Mucosa of descending colon (tissue), 3 donors: Measurements from ENCODE around the gene ID2. TPM values are rescaled to one million over a fixed set of nuclear protein-coding genes. Genes with fewer than 3 reads are reported as not detected.

Experiments
- ATAC-seq: fragments of 200-7000 bp; cut with Tn5 transposase; one replicate; pipeline ENCODE4 v1.9.1; 2020; ENCODE audit warnings: mild to moderate bottlenecking, moderate library complexity
- DNase-seq, 3 donors: peaks; one replicate each; pipeline ENCODE4 v3.0.0-alpha.2; 2020
- H3K36me3 ChIP-seq: fragments of 200-600 bp; one replicate; pipeline ENCODE4 v1.8.0; 2021; ENCODE audit warnings: low read depth, mild to moderate bottlenecking
- H3K4me1 ChIP-seq: fragments of 200-600 bp; one replicate; pipeline ENCODE4 v1.8.0; 2021; ENCODE audit warnings: low read depth, mild to moderate bottlenecking
- H3K4me3 ChIP-seq: fragments of 200-600 bp; one replicate; pipeline ENCODE4 v1.8.0; 2021; ENCODE audit warnings: mild to moderate bottlenecking
- H3K9me3 ChIP-seq: fragments of 200-600 bp; one replicate; pipeline ENCODE4 v1.8.0; 2021; ENCODE audit warnings: mild to moderate bottlenecking
- CTCF ChIP-seq: fragments of 200-600 bp; IDR thresholded peaks from one replicate; pipeline ENCODE4 v1.8.0; 2022; ENCODE audit warnings: antibody characterized with exemption, mild to moderate bottlenecking
- intact Hi-C, 2 donors: fragments of 100-400 bp; cut with DNase I in 1 of 2; cut with micrococcal nuclease in 1 of 2; formaldehyde crosslinking; loops; one replicate each; pipeline versions ENCODE4 v1.11.0 to v1.11.1; 2022; cut with DNase I, micrococcal nuclease
- total RNA-seq, 3 donors: library from RNA; stranded (reverse); fragmentation: NEBNext Ultra II Directional in 2 of 3; extraction: Animal tissue kit (Norgen Biotek cat#: 25700) in 2 of 3; gene quantifications; one replicate each; pipeline versions ENCODE4 v1.2.1 to v1.2.4, GENCODE V29; 2021 to 2023
- donor health status: DM: no; HTN: no; CAD: no; lungs with moderate emphysema.
- donor health status: DM: no; HTN: no; CAD: no.
- donor health status: DM: no; HTN: yes; CAD: no.

The ID2 gene
- total RNA-seq, 3 donors from 2014 or later: 97.4 to 190 (median 170) TPM

DNA sequence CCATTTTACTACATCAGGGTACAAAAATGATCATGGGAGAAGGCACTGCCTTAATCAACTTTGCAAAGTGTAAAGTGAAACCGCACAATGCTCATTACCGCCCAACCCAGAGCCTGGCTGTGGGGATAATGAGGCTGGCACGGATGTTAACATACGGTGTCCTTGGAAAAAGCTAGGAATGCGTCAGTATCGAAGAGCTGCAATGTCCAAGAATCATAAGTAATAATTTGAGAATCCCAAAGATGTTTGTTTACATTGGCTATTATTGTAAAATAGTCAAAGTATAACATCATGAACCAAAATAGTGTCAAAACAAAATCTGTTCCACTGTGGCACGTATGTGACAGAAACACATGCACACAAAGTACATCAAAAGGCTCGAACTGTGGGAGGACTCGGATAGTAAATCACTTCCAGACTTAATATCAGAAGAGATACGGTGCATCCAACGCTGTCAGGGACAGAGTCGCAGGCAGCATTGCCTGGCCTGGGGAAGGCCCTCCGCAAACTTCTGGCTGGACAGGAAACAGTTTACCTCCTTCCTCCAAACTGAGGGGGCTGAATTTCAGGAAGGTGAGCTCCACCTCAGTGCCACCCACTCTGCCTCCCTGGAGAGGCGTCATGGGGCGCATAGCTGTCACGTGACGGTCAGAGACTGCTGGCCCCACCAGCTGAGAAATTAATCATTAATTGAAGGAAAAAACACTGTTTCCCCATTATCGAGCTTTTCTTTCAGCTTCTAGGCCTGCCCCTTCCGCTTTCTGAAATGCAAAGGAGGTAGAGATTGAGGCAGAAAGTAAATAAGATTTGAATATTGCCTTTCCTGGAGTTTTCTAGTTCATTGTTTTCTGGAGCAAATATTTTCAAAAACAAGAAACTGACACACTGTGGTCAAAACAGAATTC lies 1.8 kb upstream of the ID2 start:
- H3K36me3 ChIP-seq: no peaks in the 10 kb centered on the region
- H3K4me3 ChIP-seq: no peak overlapping the region
- TF ChIP-seq CTCF: no peak
- H3K9me3 ChIP-seq: no peaks in the 10 kb centered on the region
- H3K4me1 ChIP-seq: peaks cover 13% of the 10 kb centered on the region
- ATAC-seq: peak; percentile 4
- DNase-seq: peak; percentile 80 to 82 (median 80)
- intact Hi-C loops: loop anchor here (5.0 to 10.0 kb wide), 3 partner anchors 53 to 1255 kb away; no protein-coding TSS in a partner anchor

DNA sequence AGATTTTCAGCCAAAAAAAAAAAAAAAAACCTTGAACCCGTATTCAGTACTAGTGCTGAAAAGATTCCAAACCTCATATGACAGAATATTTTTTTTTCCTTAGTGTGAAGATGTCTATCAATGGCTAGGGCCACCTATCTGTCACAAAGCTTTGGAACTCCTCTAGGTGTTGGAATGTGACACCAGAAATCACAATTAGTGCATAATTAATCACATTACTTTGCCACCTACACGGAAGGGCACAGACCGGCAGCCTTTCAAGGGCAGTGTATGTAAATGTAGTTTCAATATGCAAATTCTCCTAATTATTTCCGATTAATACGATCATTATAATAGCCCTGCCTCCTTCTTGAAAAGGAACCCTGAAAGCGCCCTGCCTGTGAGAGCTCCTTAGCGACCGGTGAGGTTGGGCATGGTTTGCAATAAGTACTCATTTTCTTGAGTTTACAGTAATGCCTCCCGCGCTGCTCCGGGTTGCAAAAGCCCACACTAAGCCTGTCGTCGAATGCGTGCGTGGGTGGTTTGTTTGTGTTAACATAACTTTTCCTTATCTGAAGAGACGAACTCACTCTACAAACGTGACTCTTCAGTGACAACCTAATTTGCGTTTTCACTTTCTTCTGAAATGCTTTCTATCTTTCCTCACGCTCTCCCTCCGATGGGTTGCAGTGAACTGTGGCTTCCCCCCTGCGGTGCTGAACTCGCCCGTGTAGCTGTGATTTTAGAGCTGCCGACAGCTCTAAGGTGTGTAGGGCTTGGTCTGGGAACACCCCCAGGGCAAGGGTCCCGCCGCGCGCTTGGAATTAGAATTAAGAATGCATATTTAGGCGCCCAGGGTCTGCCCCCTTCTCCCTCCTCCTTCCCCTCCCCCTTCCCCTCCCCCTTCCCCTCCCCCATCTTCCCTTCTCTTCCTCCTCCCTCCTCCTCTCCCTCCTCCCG lies 765 bp upstream of the ID2 start:
- ATAC-seq: no peak

GRCh38 chr2:8682719-8683667 lies 1.1 kb downstream of the ID2 start:
- intact Hi-C loops: loop anchor here (5.0 to 10.0 kb wide), 3 partner anchors 56 to 1258 kb away; no protein-coding TSS in a partner anchor
- TF ChIP-seq CTCF: no peak

More for the DNA sequence above, 765 bp upstream of the ID2 start:
- Histone ChIP-seq H3K4me1 (peaks cover 13% of the 10 kb centered on the region), H3K9me3 (no peaks in the 10 kb centered on the region), H3K4me3 (peak overlapping the region; percentile 10), H3K36me3 (no peaks in the 10 kb centered on the region)
- DNase-seq: peak; percentile 78 to 81 (median 81)
- intact Hi-C loops: loop anchor here (5.0 to 10.0 kb wide), 3 partner anchors 54 to 1256 kb away; no protein-coding TSS in a partner anchor
- TF ChIP-seq CTCF: no peak

DNA sequence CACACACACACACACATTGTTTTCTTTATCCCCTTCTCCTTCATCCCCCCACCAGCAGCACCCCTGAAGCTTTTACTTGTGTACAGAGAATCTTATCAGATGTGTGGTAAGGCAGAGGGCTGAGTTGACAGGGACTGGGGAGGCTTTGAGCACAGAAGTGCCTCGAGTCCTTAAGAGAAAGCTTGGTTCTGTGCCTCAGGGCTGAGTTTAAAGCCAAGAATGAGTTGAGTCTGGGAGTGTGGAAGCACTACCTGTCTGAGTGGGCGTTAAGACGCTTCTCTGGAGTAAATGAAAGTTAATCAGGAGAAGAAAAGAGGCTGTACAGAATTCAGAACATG lies 2.7 kb downstream of the ID2 start:
- H3K36me3 ChIP-seq: no peaks in the 10 kb centered on the region
- H3K4me3 ChIP-seq: peak overlapping the region; percentile 59
- peaks cover 6% of the 10 kb centered on the region for H3K4me1 ChIP-seq
- TF ChIP-seq CTCF: no peak
- intact Hi-C loops: loop anchor here (2.0 to 10.0 kb wide), 4 partner anchors 57 to 1260 kb away; no protein-coding TSS in a partner anchor
- ATAC-seq (no peak), DNase-seq (no peak)
- no peaks in the 10 kb centered on the region for H3K9me3 ChIP-seq

More at GRCh38 chr2:8682719-8683667, 1.1 kb downstream of the ID2 start:
- DNase-seq (peak; percentile 62 to 67 (median 65)), ATAC-seq (no peak)
- H3K4me1 ChIP-seq: peaks cover 8% of the 10 kb centered on the region
- peak overlapping the region; percentile 52 for H3K4me3 ChIP-seq
- H3K9me3 ChIP-seq: no peaks in the 10 kb centered on the region
- H3K36me3 ChIP-seq: no peaks in the 10 kb centered on the region
